IMR-90 (cell line): ENCODE measurements around the gene GLB1L. TPM values are rescaled to one million over a fixed set of nuclear protein-coding genes. Genes with fewer than 3 reads are reported as not detected.

Source experiments
- ATAC-seq: fragments of 200-7000 bp; cut with Tn5 transposase; 2 replicates; pipeline ENCODE4 v1.9.1; 2020; ENCODE audit warnings: low read depth, mild to moderate bottlenecking, moderate library complexity
- BruUV-seq: library from RNA; stranded (reverse); fragments of 400-500 nt; replicated peaks from 2 replicates; lab custom pipeline; 2021; lab: Mats Ljungman, UMichigan
- CTCF ChIA-PET: fragments of 300-600 bp; formaldehyde crosslinking; extraction: SDS; loops from one replicate; lab custom pipeline; 2021; ENCODE audit warnings: antibody characterized with exemption; lab: Yijun Ruan, JAX
- POLR2A ChIA-PET: fragments of 300-600 bp; sonication (Branson Sonifier 250); formaldehyde crosslinking; loops from one replicate; lab custom pipeline; 2022; ENCODE audit warnings: antibody characterized with exemption; ENCODE audit not compliant: unreplicated experiment; lab: Charles Lee
- DNase-seq: peaks from one replicate; pipeline ENCODE4 v3.0.0; 2013
- H2AFZ ChIP-seq: replicated peaks from 2 replicates; pipeline ENCODE3; 2013; ENCODE audit warnings: low read length, mild to moderate bottlenecking; ENCODE audit not compliant: poor library complexity
- H2AK5ac ChIP-seq: 2 replicates; pipeline ENCODE4 v1.6.1; 2013; ENCODE audit warnings: low read depth, low read length, inconsistent platforms
- H2AK9ac ChIP-seq: replicated peaks from 2 replicates; pipeline ENCODE3; 2013; ENCODE audit warnings: mild to moderate bottlenecking, low read depth, low read length, moderate library complexity; ENCODE audit not compliant: poor library complexity
- H2BK120ac ChIP-seq: 2 replicates; pipeline ENCODE4 v1.6.1; 2013; ENCODE audit warnings: low read depth, low read length, inconsistent platforms
- H2BK15ac ChIP-seq: 3 replicates; pipeline ENCODE4 v1.6.1; 2013; ENCODE audit warnings: low read depth, low read length, inconsistent platforms
- H2BK20ac ChIP-seq: 2 replicates; pipeline ENCODE4 v1.6.1; 2013; ENCODE audit warnings: low read depth, mild to moderate bottlenecking, inconsistent platforms, low read length, moderate library complexity
- H2BK5ac ChIP-seq: 2 replicates; pipeline ENCODE4 v1.6.1; 2013; ENCODE audit warnings: mild to moderate bottlenecking, low read depth, low read length, inconsistent platforms; ENCODE audit not compliant: poor library complexity, severe bottlenecking
- H3K14ac ChIP-seq: replicated peaks from 2 replicates; pipeline ENCODE4 v1.6.1; 2013; ENCODE audit warnings: low read depth, low read length, inconsistent platforms
- H3K18ac ChIP-seq: 2 replicates; pipeline ENCODE4 v1.6.1; 2013; ENCODE audit warnings: low read depth, low read length, control low read depth
- H3K23ac ChIP-seq: 2 replicates; pipeline ENCODE4 v1.6.1; 2013; ENCODE audit warnings: low read depth, low read length, inconsistent platforms
- H3K27ac ChIP-seq: 2 replicates; pipeline ENCODE4 v1.5.1; 2013; ENCODE audit warnings: mild to moderate bottlenecking, control low read depth, low read length; ENCODE audit not compliant: insufficient read depth
- H3K27me3 ChIP-seq: 2 replicates; pipeline ENCODE4 v1.6.1; 2013; ENCODE audit warnings: low read length; ENCODE audit not compliant: control insufficient read depth, insufficient read depth
- H3K36me3 ChIP-seq: 2 replicates; pipeline ENCODE4 v1.6.1; 2013; ENCODE audit warnings: low read length, mixed read lengths; ENCODE audit not compliant: control insufficient read depth, insufficient read depth
- H3K4ac ChIP-seq: 2 replicates; pipeline ENCODE4 v1.6.1; 2013; ENCODE audit warnings: low read depth, low read length, inconsistent platforms
- H3K4me1 ChIP-seq: 2 replicates; pipeline ENCODE4 v1.6.1; 2013; ENCODE audit warnings: low read length, mixed read lengths; ENCODE audit not compliant: control insufficient read depth, insufficient read depth
- H3K4me2 ChIP-seq: 2 replicates; pipeline ENCODE4 v1.6.1; 2013; ENCODE audit warnings: low read depth, mild to moderate bottlenecking, control low read depth, low read length, moderate library complexity
- H3K4me3 ChIP-seq: 2 replicates; pipeline ENCODE4 v1.5.1; 2013; ENCODE audit warnings: low read depth, mild to moderate bottlenecking, control low read depth, low read length, moderate library complexity; ENCODE audit not compliant: insufficient read depth
- H3K56ac ChIP-seq: 2 replicates; pipeline ENCODE4 v1.6.1; 2013; ENCODE audit warnings: low read length, inconsistent platforms; ENCODE audit not compliant: insufficient read depth; ENCODE audit errors: extremely low read depth
- H3K79me1 ChIP-seq, 2 experiments: 2 replicates each; pipeline ENCODE4 v1.6.1; 2013; ENCODE audit warnings: low read length in 2 of 2, inconsistent platforms in 1 of 2, low read depth in 1 of 2
- H3K9ac ChIP-seq: 2 replicates; pipeline ENCODE4 v1.6.1; 2013; ENCODE audit warnings: low read depth, low read length, control low read depth
- H3K9me1 ChIP-seq: 2 replicates; pipeline ENCODE4 v1.6.1; 2013; ENCODE audit warnings: low read length, inconsistent platforms; ENCODE audit not compliant: insufficient read depth
- H3K9me3 ChIP-seq: 2 replicates; pipeline ENCODE4 v1.6.1; 2013; ENCODE audit warnings: low read length; ENCODE audit not compliant: control insufficient read depth, insufficient read depth
- H4K20me1 ChIP-seq: 2 replicates; pipeline ENCODE4 v1.6.1; 2013; ENCODE audit warnings: low read length, inconsistent platforms; ENCODE audit not compliant: insufficient read depth
- H4K5ac ChIP-seq: 2 replicates; pipeline ENCODE4 v1.6.1; 2013; ENCODE audit warnings: mild to moderate bottlenecking, low read depth, low read length, control low read depth
- H4K8ac ChIP-seq, 2 experiments: 2 replicates each; pipeline ENCODE4 v1.6.1; 2013; ENCODE audit warnings: low read depth in 2 of 2, low read length in 2 of 2, control low read depth in 1 of 2, inconsistent platforms in 1 of 2
- H4K91ac ChIP-seq: 2 replicates; pipeline ENCODE4 v1.6.1; 2013; ENCODE audit warnings: low read depth, low read length, inconsistent platforms; ENCODE audit not compliant: insufficient read depth
- MAZ ChIP-seq: IDR thresholded peaks from 2 replicates; pipeline ENCODE4 v1.6.1; 2012; ENCODE audit warnings: low read depth, mild to moderate bottlenecking, low read length, improper control_type of control experiment, moderate library complexity, borderline replicate concordance
- NFE2L2 ChIP-seq: fragments of 150-350 bp; IDR thresholded peaks from 2 replicates; pipeline ENCODE4 v1.6.1; 2016; ENCODE audit warnings: low read depth, mild to moderate bottlenecking, low read length
- POLR2A ChIP-seq: IDR thresholded peaks from 2 replicates; pipeline ENCODE4 v1.6.1; 2012; ENCODE audit warnings: mild to moderate bottlenecking, low read depth, low read length
- RAD21 ChIP-seq: IDR thresholded peaks from 2 replicates; pipeline ENCODE4 v1.6.1; 2012; ENCODE audit warnings: low read length, improper control_type of control experiment
- WGBS, 2 experiments: methylation state at CpG; one replicate each; pipeline versions ENCODE4 v1.1.5 to v1.1.7; 2013; ENCODE audit warnings: missing lambda C conversion rate in 2 of 2; ENCODE audit not compliant: insufficient read length in 1 of 2; ENCODE audit errors: extremely low coverage in 2 of 2; 5-methylcytosine and 5-hydroxymethylcytosine counted together
- dilution Hi-C: fragments of 300-500 bp; cut with HindIII; formaldehyde crosslinking; loops from one replicate; pipeline ENCODE4 v1.14.3; 2018; ENCODE audit warnings: low sequenced_read_pairs; ENCODE audit not compliant: unreplicated experiment
- in situ Hi-C: fragments of 300-500 bp; cut with MboI; formaldehyde crosslinking; loops from 3 replicates; pipeline ENCODE4 v1.14.3; 2019; ENCODE audit warnings: low sequenced_read_pairs, inconsistent platforms, mixed read lengths
- intact Hi-C: fragments of 100-400 bp; cut with micrococcal nuclease; formaldehyde crosslinking; loops from 2 replicates; pipeline ENCODE4 v1.10.0; 2022
- polyA plus RNA-seq, 3 experiments: library from polyadenylated mRNA; depleted of rRNA; stranded (reverse); fragments of >200 nt; gene quantifications; 2 replicates each; pipeline ENCODE4 v1.2.3, GENCODE V29; 2012; ENCODE audit warnings: low replicate concordance in 1 of 3
- total RNA-seq: library from RNA; depleted of rRNA; stranded (reverse); fragments of >200 nt; gene quantifications from 2 replicates; pipeline ENCODE4 v1.2.3, GENCODE V29; 2012
- TF ChIP-seq, protein P1 (sequence below): fragments of 150-350 bp; IDR thresholded peaks from 2 replicates; pipeline ENCODE4 v1.6.1; 2017; ENCODE audit warnings: mild to moderate bottlenecking, antibody characterized with exemption, low read length, low read depth
- TF ChIP-seq, protein P2 (sequence below): fragments of 150-350 bp; IDR thresholded peaks from 2 replicates; pipeline ENCODE4 v1.6.1; 2016; ENCODE audit warnings: low read depth, mild to moderate bottlenecking, low read length, moderate library complexity, borderline replicate concordance
- TF ChIP-seq, protein P3 (sequence below): conservative IDR thresholded peaks from 2 replicates; pipeline ENCODE4 v1.5.1; 2012; ENCODE audit warnings: mild to moderate bottlenecking, low read depth, low read length, improper control_type of control experiment

GLB1L gene
- total and polyA plus RNA-seq, 2 of the 4 experiments (the other 2 are of a cell fraction), result 4.1 to 6.2 TPM

DNA sequence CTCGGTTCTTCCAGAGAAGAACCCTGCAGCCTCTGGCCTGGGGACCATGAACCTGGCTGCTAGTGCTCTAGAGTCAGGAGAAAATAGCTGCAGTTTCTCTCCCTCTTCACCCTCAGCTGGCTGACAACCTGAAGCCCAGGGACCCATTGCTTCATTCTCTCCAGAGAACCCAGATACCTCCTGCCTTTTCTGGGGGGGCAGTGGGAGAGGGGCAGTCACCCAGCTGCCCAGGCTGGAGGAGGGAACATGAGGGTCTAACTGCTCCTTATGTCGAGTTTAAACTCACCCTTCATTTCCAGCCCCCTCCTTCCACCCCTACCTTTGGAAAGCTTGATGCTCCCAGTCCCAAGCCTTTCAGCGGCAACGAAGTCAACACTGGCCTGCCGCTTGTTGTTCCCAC lies 46.3 kb downstream of the GLB1L start:
- Histone ChIP-seq H3K23ac (no peak overlapping the region), H3K4ac (no peak overlapping the region), H2AK9ac (no peak overlapping the region), H3K56ac (no peak overlapping the region), H2AK5ac (no peak overlapping the region), H3K27ac (no peak overlapping the region), H2BK20ac (no peak overlapping the region), H3K4me1 (no peaks in the 10 kb centered on the region), H3K36me3 (no peaks in the 10 kb centered on the region), H4K5ac (no peak overlapping the region), H3K9ac (no peak overlapping the region), H3K27me3 (peaks cover 12% of the 10 kb centered on the region), H3K79me1 (no peaks in the 10 kb centered on the region), H3K4me3 (no peak overlapping the region), H3K4me2 (no peak overlapping the region), H4K8ac (no peak overlapping the region), H3K14ac (no peak overlapping the region), H4K20me1 (no peaks in the 10 kb centered on the region), H2AFZ (no peak overlapping the region), H2BK5ac (no peak overlapping the region), H2BK15ac (no peak overlapping the region), H3K18ac (no peak overlapping the region), H3K9me3 (no peaks in the 10 kb centered on the region), H3K9me1 (no peaks in the 10 kb centered on the region), H2BK120ac (no peak overlapping the region), H4K91ac (no peak overlapping the region)
- in situ Hi-C loops (no loop called here), intact Hi-C loops (no loop called here), dilution Hi-C loops (no loop called here)
- no CpG with 5 or more reads among the region's 5 CpGs for WGBS, 2 experiments
- BruUV-seq, result no TSS peak
- ChIA-PET CTCF (interaction anchor here (0.6 kb wide), 1 partner anchor 54 kb away, joined by 3 read pairs; no protein-coding TSS in a partner anchor), POLR2A (no interaction called here)
- TF ChIP-seq, protein P1, sequence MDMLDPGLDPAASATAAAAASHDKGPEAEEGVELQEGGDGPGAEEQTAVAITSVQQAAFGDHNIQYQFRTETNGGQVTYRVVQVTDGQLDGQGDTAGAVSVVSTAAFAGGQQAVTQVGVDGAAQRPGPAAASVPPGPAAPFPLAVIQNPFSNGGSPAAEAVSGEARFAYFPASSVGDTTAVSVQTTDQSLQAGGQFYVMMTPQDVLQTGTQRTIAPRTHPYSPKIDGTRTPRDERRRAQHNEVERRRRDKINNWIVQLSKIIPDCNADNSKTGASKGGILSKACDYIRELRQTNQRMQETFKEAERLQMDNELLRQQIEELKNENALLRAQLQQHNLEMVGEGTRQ, result no peak
- no peak for TF ChIP-seq MAZ
- TF ChIP-seq POLR2A, result no peak
- no peak for TF ChIP-seq RAD21
- TF ChIP-seq, protein P2, sequence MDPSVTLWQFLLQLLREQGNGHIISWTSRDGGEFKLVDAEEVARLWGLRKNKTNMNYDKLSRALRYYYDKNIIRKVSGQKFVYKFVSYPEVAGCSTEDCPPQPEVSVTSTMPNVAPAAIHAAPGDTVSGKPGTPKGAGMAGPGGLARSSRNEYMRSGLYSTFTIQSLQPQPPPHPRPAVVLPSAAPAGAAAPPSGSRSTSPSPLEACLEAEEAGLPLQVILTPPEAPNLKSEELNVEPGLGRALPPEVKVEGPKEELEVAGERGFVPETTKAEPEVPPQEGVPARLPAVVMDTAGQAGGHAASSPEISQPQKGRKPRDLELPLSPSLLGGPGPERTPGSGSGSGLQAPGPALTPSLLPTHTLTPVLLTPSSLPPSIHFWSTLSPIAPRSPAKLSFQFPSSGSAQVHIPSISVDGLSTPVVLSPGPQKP, result no peak
- TF ChIP-seq, protein P3, sequence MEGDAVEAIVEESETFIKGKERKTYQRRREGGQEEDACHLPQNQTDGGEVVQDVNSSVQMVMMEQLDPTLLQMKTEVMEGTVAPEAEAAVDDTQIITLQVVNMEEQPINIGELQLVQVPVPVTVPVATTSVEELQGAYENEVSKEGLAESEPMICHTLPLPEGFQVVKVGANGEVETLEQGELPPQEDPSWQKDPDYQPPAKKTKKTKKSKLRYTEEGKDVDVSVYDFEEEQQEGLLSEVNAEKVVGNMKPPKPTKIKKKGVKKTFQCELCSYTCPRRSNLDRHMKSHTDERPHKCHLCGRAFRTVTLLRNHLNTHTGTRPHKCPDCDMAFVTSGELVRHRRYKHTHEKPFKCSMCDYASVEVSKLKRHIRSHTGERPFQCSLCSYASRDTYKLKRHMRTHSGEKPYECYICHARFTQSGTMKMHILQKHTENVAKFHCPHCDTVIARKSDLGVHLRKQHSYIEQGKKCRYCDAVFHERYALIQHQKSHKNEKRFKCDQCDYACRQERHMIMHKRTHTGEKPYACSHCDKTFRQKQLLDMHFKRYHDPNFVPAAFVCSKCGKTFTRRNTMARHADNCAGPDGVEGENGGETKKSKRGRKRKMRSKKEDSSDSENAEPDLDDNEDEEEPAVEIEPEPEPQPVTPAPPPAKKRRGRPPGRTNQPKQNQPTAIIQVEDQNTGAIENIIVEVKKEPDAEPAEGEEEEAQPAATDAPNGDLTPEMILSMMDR, result no peak
- TF ChIP-seq NFE2L2, result no peak
- ATAC-seq, result no peak
- DNase-seq, result no peak
